ENCODE data around the gene ATXN8OS.

DNA sequence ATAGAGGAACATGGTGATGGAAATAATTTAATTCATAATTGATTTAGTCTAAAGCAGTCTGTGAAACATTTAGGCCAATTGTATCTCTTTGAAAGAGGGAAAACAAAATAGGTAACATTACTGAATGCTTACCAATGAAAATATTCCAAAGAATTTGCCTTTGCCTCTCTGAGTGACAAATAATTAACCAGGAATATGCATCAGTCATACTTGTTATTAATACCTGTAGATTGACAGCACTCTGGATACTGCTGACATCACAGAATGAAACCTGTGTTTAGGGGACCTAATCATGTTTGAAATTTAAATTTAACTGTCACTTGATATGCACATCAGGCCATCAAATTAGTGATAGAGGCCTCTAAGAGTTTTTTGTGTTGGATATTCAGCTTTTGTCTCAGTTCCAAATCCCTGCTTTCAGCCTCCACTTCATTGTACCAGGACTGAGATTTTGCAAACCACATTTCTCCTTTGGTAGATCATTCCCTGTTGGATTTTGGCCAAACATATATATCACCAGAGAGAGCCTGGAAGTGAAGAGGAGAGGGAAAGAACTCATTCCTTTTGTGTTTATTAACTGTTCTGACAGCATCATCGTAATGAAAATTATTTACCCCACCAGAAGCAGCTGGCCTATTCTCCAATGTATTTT lies 65.4 kb downstream of the ATXN8OS start:
- TF ChIP-seq, protein P1, sequence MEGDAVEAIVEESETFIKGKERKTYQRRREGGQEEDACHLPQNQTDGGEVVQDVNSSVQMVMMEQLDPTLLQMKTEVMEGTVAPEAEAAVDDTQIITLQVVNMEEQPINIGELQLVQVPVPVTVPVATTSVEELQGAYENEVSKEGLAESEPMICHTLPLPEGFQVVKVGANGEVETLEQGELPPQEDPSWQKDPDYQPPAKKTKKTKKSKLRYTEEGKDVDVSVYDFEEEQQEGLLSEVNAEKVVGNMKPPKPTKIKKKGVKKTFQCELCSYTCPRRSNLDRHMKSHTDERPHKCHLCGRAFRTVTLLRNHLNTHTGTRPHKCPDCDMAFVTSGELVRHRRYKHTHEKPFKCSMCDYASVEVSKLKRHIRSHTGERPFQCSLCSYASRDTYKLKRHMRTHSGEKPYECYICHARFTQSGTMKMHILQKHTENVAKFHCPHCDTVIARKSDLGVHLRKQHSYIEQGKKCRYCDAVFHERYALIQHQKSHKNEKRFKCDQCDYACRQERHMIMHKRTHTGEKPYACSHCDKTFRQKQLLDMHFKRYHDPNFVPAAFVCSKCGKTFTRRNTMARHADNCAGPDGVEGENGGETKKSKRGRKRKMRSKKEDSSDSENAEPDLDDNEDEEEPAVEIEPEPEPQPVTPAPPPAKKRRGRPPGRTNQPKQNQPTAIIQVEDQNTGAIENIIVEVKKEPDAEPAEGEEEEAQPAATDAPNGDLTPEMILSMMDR (IDR thresholded peaks at IDR 0.05): no peak
- TF ChIP-seq EP300 (IDR thresholded peaks at IDR 0.05): no peak

All from tibial nerve (tissue), 4 donors.